Breast epithelium (tissue), 3 donors: Measurements from ENCODE around the gene ARHGAP10.

ENCODE experiments used
- CTCF ChIP-seq, 3 donors: fragments of 450-650 bp; IDR thresholded peaks; one replicate each; pipeline ENCODE4 v1.5.1; 2016 to 2017; ENCODE audit warnings: antibody characterized with exemption in 3 of 3, mild to moderate bottlenecking in 3 of 3, moderate library complexity in 3 of 3
- POLR2A ChIP-seq: fragments of 450-650 bp; IDR thresholded peaks from one replicate; pipeline ENCODE4 v1.6.1; 2016; ENCODE audit warnings: antibody characterized with exemption, mild to moderate bottlenecking, moderate library complexity

GRCh38 chr4:147811878-147812277 is 80.0 kb downstream of the ARHGAP10 start:
- TF ChIP-seq CTCF (IDR thresholded peaks at IDR 0.05), result no peak
- TF ChIP-seq POLR2A, result no peak
